NCI-H460 (cell line): Measurements from ENCODE around the gene CDR2L. TPM values are rescaled to one million over a fixed set of nuclear protein-coding genes. Genes with fewer than 3 reads are reported as not detected.

Experiments used
- DNase-seq: peaks from one replicate; pipeline ENCODE4 v3.0.0-alpha.2; 2016; ENCODE audit warnings: low read depth; ENCODE audit errors: extremely low read depth
- polyA plus RNA-seq: library from polyadenylated mRNA; depleted of rRNA; stranded (reverse); fragments of >200 nt; gene quantifications from 2 replicates; pipeline ENCODE4 v1.2.3, GENCODE V29; 2014; cell fraction: nucleus; rRNA removed
- total RNA-seq: library from RNA; depleted of rRNA; stranded (reverse); fragments of >200 nt; shearing (Covaris generic); gene quantifications from 2 replicates; pipeline ENCODE4 v1.2.3, GENCODE V29; 2014; rRNA removed

Gene CDR2L
- total RNA-seq, result 15.6 and 18.0 TPM in 2 replicates
- polyA plus RNA-seq, result 17.0 and 18.6 TPM in 2 replicates

GRCh38 chr17:74987418-74987908 lies at the start of gene CDR2L:
CDR2L (plus strand) TSS chr17:74987632; CDS start chr17:74988044, 412 bp downstream.
- peak; percentile 90 for DNase-seq

GRCh38 chr17:74938194-74938950 lies 49.1 kb upstream of the CDR2L start:
- DNase-seq, result no peak

GRCh38 chr17:74939534-74939933 lies 47.9 kb upstream of the CDR2L start:
- no peak for DNase-seq

GRCh38 chr17:74941128-74941725 lies 46.2 kb upstream of the CDR2L start:
- DNase-seq, result no peak

- DNase-seq, result no peak
These were observed 43.5 kb upstream of the CDR2L start for GRCh38 chr17:74943808-74944522.

GRCh38 chr17:74945543-74945942 lies 41.9 kb upstream of the CDR2L start:
- DNase-seq, result no peak

GRCh38 chr17:74946641-74947040 lies 40.8 kb upstream of the CDR2L start:
- no peak for DNase-seq

- DNase-seq, result no peak
These were observed 40.2 kb upstream of the CDR2L start for GRCh38 chr17:74947041-74947754.

- DNase-seq, result no peak
These were observed 37.8 kb upstream of the CDR2L start for GRCh38 chr17:74949455-74950115.

GRCh38 chr17:74950207-74950606 lies 37.2 kb upstream of the CDR2L start:
- no peak for DNase-seq

GRCh38 chr17:74951065-74951464 lies 36.4 kb upstream of the CDR2L start:
- DNase-seq, result no peak

- no peak for DNase-seq
These were observed 35.6 kb upstream of the CDR2L start for GRCh38 chr17:74951680-74952421.

- DNase-seq, result no peak
These were observed 34.9 kb upstream of the CDR2L start for GRCh38 chr17:74952431-74953133.

GRCh38 chr17:74953134-74953687 lies 34.2 kb upstream of the CDR2L start:
- DNase-seq, result no peak

- DNase-seq, result no peak
These were observed 33.3 kb upstream of the CDR2L start for GRCh38 chr17:74954115-74954514.

GRCh38 chr17:74954665-74955421 lies 32.6 kb upstream of the CDR2L start:
- DNase-seq, result no peak

GRCh38 chr17:74956093-74956492 lies 31.3 kb upstream of the CDR2L start:
- DNase-seq, result no peak
